ENCODE measurements around the gene ALPP. TPM values are rescaled to one million over a fixed set of nuclear protein-coding genes. Genes with fewer than 3 reads are reported as not detected.
"Not testable (repeated sequence)": the region's sequence is repeated elsewhere in the genome, so short reads cannot be mapped to it uniquely, and the experiment has no call there.

The ALPP gene
- total RNA-seq, 2 experiments from 2014 or later = not detected

- POLR2A ChIA-PET = no interaction called here
- CTCF ChIA-PET = interaction anchor here (1.0 kb wide), 1 partner anchor 77 kb away, joined by 3 read pairs; no protein-coding TSS in a partner anchor
Measured at GRCh38 chr2:232362174-232362900, 16.2 kb upstream of the ALPP start.

DNA sequence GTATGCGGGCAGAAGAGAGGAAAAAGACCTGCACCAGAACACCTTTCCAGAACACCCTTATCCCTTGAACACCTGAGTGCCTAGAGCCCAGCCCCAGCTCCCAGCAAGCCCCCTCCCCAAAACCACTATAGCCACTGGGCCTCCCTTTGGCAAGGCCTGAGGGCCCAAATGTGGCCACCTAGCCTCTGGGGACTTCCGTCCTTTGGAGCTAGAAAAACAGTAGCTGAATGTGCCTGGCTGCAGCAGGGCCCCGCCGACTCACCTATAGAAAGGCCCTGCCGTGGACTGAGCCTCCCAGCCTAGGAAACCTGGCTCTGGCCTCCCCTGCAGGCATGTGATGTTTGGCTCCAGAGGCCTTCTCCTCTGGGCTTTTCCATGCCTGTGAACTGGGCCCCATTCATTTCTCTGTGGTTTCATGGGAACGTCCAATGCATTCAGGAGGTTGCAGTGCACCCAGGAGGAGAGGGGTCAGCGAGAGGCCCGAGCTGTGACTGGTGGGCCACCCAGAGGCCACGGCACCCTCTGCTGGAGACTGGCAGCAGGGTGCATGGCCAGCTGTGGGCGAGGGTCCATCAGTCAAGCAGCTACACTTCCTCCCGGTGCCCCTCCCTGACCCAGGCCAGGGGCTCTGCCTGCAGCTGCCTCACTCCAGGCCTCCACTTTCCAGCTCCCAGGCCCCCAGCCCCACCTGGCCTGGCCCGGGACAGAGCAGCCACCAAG lies 15.3 kb upstream of the ALPP start:
- ChIA-PET POLR2A (interaction anchor here (0.6 kb wide), 1 partner anchor 368 kb away, joined by 4 read pairs; no protein-coding TSS in a partner anchor), CTCF (interaction anchor here (0.8 to 1.5 kb wide), 2 partner anchors 159 to 463 kb away, joined by 3 read pairs; no protein-coding TSS in a partner anchor)

GRCh38 chr2:232363784-232364615 lies 14.6 kb upstream of the ALPP start:
- ChIA-PET POLR2A (interaction anchor here (0.6 kb wide), 2 partner anchors 369 to 1641 kb away, joined by 4 to 5 read pairs; no protein-coding TSS in a partner anchor), CTCF (interaction anchor here (0.8 to 1.5 kb wide), 3 partner anchors 81 to 463 kb away, joined by 3 read pairs; no protein-coding TSS in a partner anchor)

GRCh38 chr2:232364806-232365594 lies 13.6 kb upstream of the ALPP start:
- CTCF ChIA-PET = interaction anchor here (1.0 to 1.5 kb wide), 2 partner anchors 80 to 464 kb away, joined by 3 read pairs; no protein-coding TSS in a partner anchor

DNA sequence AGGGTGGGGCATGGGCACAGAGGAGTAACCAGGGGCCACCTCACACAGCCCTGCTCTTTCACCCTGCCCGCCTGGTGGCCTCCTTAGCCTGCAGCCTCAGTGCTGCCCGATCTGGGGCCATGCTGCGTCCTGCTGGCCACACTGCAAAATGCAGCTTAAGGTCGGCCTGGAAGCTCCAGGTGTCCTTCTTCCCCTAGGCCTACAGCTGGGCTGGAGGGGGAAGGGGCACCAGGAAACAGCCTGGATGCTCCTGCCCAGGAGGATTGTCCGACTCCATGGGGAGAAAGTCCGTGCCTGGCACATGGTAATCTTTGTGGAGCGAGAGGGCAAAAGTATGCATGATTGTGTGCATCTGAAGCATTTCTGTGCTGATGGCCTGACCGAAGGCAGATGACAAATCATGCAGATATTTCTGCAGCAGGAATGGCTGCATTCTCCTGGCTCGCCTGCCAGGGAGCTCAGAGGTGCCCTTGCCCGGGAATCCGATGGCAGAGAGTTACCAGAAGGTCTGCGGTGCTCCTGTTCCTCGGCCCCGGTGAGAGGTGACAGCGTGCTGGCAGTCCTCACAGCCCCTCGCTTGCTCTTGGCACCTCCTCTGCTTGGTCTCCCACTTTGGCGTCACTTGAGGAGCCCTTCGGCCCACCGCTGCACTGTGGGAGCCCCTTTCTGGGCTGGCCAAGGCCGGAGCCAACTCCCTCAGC lies 12.8 kb upstream of the ALPP start:
- POLR2A ChIA-PET = no interaction called here
- CTCF ChIA-PET = no interaction called here

More at GRCh38 chr2:232364806-232365594, 13.6 kb upstream of the ALPP start:
- POLR2A ChIA-PET = interaction anchor here (0.6 kb wide), 2 partner anchors 1565 to 1642 kb away, joined by 4 to 5 read pairs; no protein-coding TSS in a partner anchor

- CTCF ChIA-PET, POLR2A ChIA-PET: not testable (repeated sequence)
Measured at GRCh38 chr2:232366461-232366860, 12.1 kb upstream of the ALPP start.

- ChIA-PET POLR2A (no interaction called here), CTCF (no interaction called here)
Measured at GRCh38 chr2:232367016-232367415, 11.5 kb upstream of the ALPP start.

DNA sequence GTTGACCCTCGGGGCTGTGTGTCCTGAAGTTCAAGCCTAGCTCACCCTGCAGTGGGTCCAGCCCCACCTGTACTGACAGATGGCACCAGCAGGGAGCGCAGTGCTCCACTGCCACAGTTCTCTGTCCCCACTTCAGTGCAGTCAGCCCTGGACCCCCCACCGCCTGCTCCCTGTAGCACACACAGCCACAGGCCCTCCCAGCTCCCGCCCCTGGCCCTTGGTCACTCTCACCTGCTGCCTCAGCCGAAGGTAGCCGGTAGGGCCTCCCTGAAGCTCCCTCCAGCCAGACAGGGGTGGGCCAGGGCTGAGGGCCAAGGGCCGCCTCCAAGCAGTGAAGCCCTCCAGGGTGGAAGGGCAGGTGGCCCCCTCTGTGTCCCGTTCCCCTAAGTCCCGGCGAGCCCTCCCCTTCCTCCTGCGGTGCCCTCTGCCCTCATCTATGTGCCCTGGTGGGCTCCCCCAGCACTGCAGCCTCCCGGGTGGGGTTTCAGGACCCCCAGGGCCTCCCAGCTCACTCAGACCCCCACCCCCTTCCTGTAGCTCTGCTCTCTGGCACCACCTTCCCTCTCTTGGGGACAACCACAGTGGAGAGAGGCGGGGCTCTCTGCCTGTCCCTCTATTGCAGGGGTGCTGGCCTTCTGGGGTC lies 10.8 kb upstream of the ALPP start:
- POLR2A ChIA-PET = no interaction called here
- CTCF ChIA-PET = interaction anchor here (0.5 kb wide), 1 partner anchor 147 kb away, joined by 4 read pairs; no protein-coding TSS in a partner anchor

DNA sequence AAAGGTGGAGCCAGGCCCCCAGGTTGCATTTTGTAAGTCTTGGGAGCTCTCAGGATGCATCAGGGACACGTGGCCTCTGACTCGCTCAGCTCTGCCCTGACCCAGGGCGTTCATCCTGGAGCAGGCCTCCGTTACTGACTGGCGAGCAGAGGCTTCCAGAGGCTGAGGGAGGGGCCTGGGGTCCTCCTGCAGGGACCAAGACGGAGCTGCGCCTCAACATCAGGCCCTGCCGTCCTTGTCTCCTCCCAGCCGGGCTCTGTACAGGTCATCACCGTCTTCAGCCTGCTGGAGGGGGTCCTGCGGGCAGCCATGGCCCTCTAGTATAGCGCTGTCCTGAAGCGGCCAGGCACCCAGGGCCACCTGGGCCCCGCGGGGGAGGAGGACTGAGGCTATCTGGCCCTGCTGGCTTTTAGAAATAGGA lies 10.2 kb upstream of the ALPP start:
- POLR2A ChIA-PET = no interaction called here

GRCh38 chr2:232369126-232369951 lies 9.2 kb upstream of the ALPP start:
- ChIA-PET POLR2A (no interaction called here), CTCF (no interaction called here)

More for the DNA sequence above, 10.2 kb upstream of the ALPP start:
- CTCF ChIA-PET = no interaction called here

DNA sequence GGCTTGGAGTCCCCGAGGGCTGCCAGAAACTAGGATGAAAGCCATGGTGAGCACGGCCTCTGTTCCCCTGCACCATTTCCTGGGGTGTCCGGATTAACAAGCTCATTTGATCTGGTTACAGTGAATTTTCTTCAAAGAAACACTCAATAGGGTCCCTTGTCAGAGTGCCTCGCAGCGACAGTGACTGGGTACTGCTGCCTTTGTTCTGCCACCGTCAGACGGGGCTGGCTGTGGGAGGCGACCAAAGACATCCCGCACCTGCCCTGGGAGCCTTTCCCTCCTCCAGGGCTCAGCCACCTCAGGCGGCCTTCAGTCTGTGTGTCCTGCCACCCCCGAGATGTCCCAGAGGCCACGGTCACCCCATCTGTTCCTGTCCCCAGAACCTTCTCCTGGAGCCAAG lies 8.5 kb upstream of the ALPP start:
- POLR2A ChIA-PET, CTCF ChIA-PET: not testable (repeated sequence)

DNA sequence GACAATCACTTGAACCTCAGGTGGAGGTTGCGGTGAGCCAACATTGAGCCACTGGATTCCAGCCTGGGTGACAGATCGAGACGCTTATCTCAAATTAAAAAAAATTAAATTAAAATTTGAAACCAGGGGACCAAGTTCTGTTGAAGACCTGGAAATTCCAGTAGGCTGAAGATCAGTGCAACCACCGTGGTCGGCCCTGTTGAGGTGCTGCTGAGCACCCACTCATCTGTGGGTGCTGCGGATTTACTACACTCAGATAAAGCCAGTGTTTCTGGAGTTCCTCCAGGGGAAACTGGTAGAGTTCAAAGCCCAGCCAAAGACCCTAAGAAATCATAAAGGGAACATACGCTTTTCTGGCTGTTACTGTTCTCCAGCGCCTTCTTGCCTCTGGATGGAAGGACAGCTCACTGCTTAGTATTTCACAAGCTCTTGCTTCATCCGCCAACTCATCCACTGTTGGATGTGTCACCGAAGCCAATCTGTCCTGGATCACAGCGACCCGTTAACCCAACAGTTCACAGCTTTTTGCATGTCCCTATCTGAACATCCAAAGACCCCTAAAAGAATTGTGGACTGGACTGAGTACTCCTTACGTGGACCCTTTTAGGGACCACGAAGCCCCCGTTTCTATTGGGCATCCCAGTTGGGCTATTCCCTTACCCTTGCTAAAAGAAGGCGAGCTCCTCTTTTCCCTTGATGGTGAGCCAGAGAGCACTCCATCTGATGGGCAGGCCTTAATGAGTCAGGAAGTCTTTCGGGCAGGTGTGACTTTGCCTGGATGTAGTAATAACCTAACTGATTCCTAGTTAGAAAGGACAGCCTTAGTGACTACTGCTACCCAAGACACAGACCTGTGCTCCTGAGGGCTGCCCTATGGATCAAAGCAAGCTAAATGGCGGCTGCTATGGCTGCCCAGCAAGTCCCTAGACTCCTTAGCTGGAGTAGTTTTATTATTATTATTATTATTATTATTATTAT lies 6.0 kb upstream of the ALPP start:
- ChIA-PET CTCF (interaction anchor here (1.4 kb wide), 1 partner anchor 66 kb away, joined by 3 read pairs; no protein-coding TSS in a partner anchor), POLR2A (no interaction called here)

- ChIA-PET POLR2A (no interaction called here), CTCF (no interaction called here)
Measured at GRCh38 chr2:232374356-232374755, 4.2 kb upstream of the ALPP start.

GRCh38 chr2:232375164-232375563 lies 3.4 kb upstream of the ALPP start:
- CTCF ChIA-PET = no interaction called here
- POLR2A ChIA-PET = no interaction called here

GRCh38 chr2:232376260-232376659 lies 2.3 kb upstream of the ALPP start:
- CTCF ChIA-PET = no interaction called here
- POLR2A ChIA-PET = no interaction called here

GRCh38 chr2:232376713-232377112 lies 1.8 kb upstream of the ALPP start:
- POLR2A ChIA-PET = no interaction called here
- CTCF ChIA-PET = no interaction called here
